Thoracic aorta (tissue), 2 donors: ENCODE measurements around the gene RAPGEF4. TPM values are rescaled to one million over a fixed set of nuclear protein-coding genes. Genes with fewer than 3 reads are reported as not detected.

Experiments used
- ATAC-seq: fragments of 150-250 bp; one replicate; pipeline ENCODE4 v1.8.0; 2017; ENCODE audit warnings: low read depth; ENCODE audit not compliant: insufficient number of reproducible peaks, low FRiP score
- DNase-seq: peaks from one replicate; pipeline ENCODE4 v3.0.0-alpha.2; 2020; ENCODE audit warnings: low spot score
- H3K27ac ChIP-seq, 2 donors: fragments of 200-600 bp; sonication (generic); 1 replicate in 1 of 2; 2 replicates in 1 of 2; pipeline ENCODE4 v1.5.1; 2016; ENCODE audit warnings: mild to moderate bottlenecking in 2 of 2, moderate library complexity in 2 of 2
- H3K27me3 ChIP-seq: fragments of 200-600 bp; sonication (generic); replicated peaks from 2 replicates; pipeline ENCODE4 v1.6.0; 2016; ENCODE audit warnings: mild to moderate bottlenecking; ENCODE audit not compliant: insufficient read depth
- H3K36me3 ChIP-seq: fragments of 200-600 bp; sonication (generic); one replicate; pipeline ENCODE4 v1.5.1; 2016
- H3K4me1 ChIP-seq, 2 donors: fragments of 200-600 bp; sonication (generic); 1 replicate in 1 of 2; 2 replicates in 1 of 2; pipeline versions ENCODE4 v1.5.1 to v1.6.0; 2016; ENCODE audit warnings: low read depth in 2 of 2, mild to moderate bottlenecking in 1 of 2; ENCODE audit not compliant: control insufficient read depth in 1 of 2
- H3K4me3 ChIP-seq: fragments of 200-600 bp; sonication (generic); 2 replicates; pipeline ENCODE4 v1.5.1; 2016; ENCODE audit warnings: mild to moderate bottlenecking
- H3K9me3 ChIP-seq: fragments of 200-600 bp; sonication (generic); 2 replicates; pipeline ENCODE4 v1.5.1; 2016
- CTCF ChIP-seq: fragments of 200-600 bp; sonication (generic); IDR thresholded peaks from one replicate; pipeline ENCODE4 v1.5.1; 2019; ENCODE audit warnings: antibody characterized with exemption
- total RNA-seq, 2 donors: library from RNA; depleted of rRNA; stranded (reverse); fragments of >200 nt; gene quantifications; one replicate each; pipeline versions ENCODE4 v1.1.0 to v1.2.3, GENCODE V29; 2016

The RAPGEF4 gene
- 10 to 100 TPM in 1 of 2 donors, 1 to 10 TPM in 1; 9.9 to 18.4 TPM for total RNA-seq

- Histone ChIP-seq H3K27me3 (no peaks in the 10 kb centered on the region), H3K4me1 (peaks cover 0 to 5% of the 10 kb centered on the region in 2 donors), H3K4me3 (peak within 1 kb of the TSS; percentile 71), H3K9me3 (no peaks in the 10 kb centered on the region), H3K27ac (no peak within 1 kb of the TSS), H3K36me3 (no peaks in the 10 kb centered on the region)
- ATAC-seq (no peak), DNase-seq (no peak)
- no peak for TF ChIP-seq CTCF
These were observed at the start of gene RAPGEF4 for GRCh38 chr2:172735582-172736423. RAPGEF4 (plus strand) TSS chr2:172735845; CDS start chr2:172735984, 139 bp downstream.

- no peak for TF ChIP-seq CTCF
- Histone ChIP-seq H3K27me3 (no peaks in the 10 kb centered on the region), H3K9me3 (no peaks in the 10 kb centered on the region), H3K36me3 (no peaks in the 10 kb centered on the region), H3K4me1 (peaks cover 0 to 3% of the 10 kb centered on the region in 2 donors), H3K27ac (no peak overlapping the region), H3K4me3 (no peak overlapping the region)
- peak; percentile 59 for ATAC-seq
- no peak for DNase-seq
These were observed 42.6 kb upstream of the RAPGEF4 start for GRCh38 chr2:172693037-172693436.

- no peak for DNase-seq
- Histone ChIP-seq H3K4me1 (peaks cover 0 to 3% of the 10 kb centered on the region in 2 donors), H3K36me3 (no peaks in the 10 kb centered on the region), H3K4me3 (no peak overlapping the region), H3K27me3 (no peaks in the 10 kb centered on the region), H3K27ac (no peak overlapping the region), H3K9me3 (no peaks in the 10 kb centered on the region)
- TF ChIP-seq CTCF = no peak
- no peak for ATAC-seq
These were observed 41.9 kb upstream of the RAPGEF4 start for GRCh38 chr2:172693529-172694455.

- Histone ChIP-seq H3K4me3 (no peak overlapping the region), H3K27ac (no peak overlapping the region), H3K9me3 (no peaks in the 10 kb centered on the region), H3K36me3 (no peaks in the 10 kb centered on the region), H3K27me3 (no peaks in the 10 kb centered on the region), H3K4me1 (peaks cover 0 to 3% of the 10 kb centered on the region in 2 donors)
- ATAC-seq = no peak
- DNase-seq = no peak
- no peak for TF ChIP-seq CTCF
These were observed 38.3 kb upstream of the RAPGEF4 start for GRCh38 chr2:172697296-172697695.
